ENCODE results near the gene MAN2B2. TPM values are rescaled to one million over a fixed set of nuclear protein-coding genes. Genes with fewer than 3 reads are reported as not detected.

The MAN2B2 gene
- total RNA-seq, 1 experiment from 2014 or later: 5.9 TPM

- Mint-ChIP-seq H3K9me3 (no peaks in the 10 kb centered on the region; a peak in 1 of 5 replicates), H3K36me3 (ENCODE audit: insufficient read depth in 1 of 3, low read depth in 3 of 3) (peaks cover 0 to 4% (median 0%) of the 10 kb centered on the region in 3 experiments; a peak in 2 of 7 replicates), H3K27me3 (ENCODE audit: low read depth) (0 out of 2 replicates have a peak, but pooled peaks cover 2% of the 10 kb centered on the region), H3K4me3 (no peak overlapping the region), H3K27ac (no peak overlapping the region), H3K4me1 (0 out of 4 replicates have a peak, but pooled peaks cover 0 to 8% of the 10 kb centered on the region in 2 experiments)
- TF ChIP-seq CTCF (conservative IDR thresholded peaks at IDR 0.05): peak; percentile 24; the same call in 1 of the 3 replicates
- DNase-seq: no peak
- Histone ChIP-seq H4K5ac (ENCODE audit: insufficient read length, low read depth, low read length) (no peak overlapping the region), H3K27me3 (ENCODE audit: insufficient read depth, low read length) (no peaks in the 10 kb centered on the region), H3K56ac (ENCODE audit: insufficient read length, low read depth, low read length) (no peak overlapping the region), H3K79me2 (ENCODE audit: insufficient read depth, low read length) (no peaks in the 10 kb centered on the region), H2BK5ac (ENCODE audit: insufficient read length, low read length) (no peak overlapping the region), H3K4me1 (ENCODE audit: insufficient read depth, low read length) (no peaks in the 10 kb centered on the region), H3K14ac (ENCODE audit: insufficient read depth, low read length) (no peak overlapping the region), H4K20me1 (ENCODE audit: control insufficient read depth, insufficient read depth, insufficient read length) (no peaks in the 10 kb centered on the region), H3K23me2 (ENCODE audit: insufficient read length, low read depth, low read length, poor library complexity, severe bottlenecking) (no peaks in the 10 kb centered on the region), H3K27ac (ENCODE audit: insufficient read length, low read depth, low read length) (no peak overlapping the region), H3K9ac (ENCODE audit: extremely low read depth, insufficient read length, low read length) (no peak overlapping the region), H2BK120ac (ENCODE audit: low read depth, low read length, poor library complexity, severe bottlenecking) (no peak overlapping the region), H3K4me2 (ENCODE audit: insufficient read depth, insufficient read length, low read length) (no peak overlapping the region), H3K79me1 (ENCODE audit: insufficient read depth, low read depth, low read length, poor library complexity, severe bottlenecking) (no peaks in the 10 kb centered on the region), H4K8ac (replicated peaks; ENCODE audit: insufficient read length, low read depth, low read length) (no peak overlapping the region), H3T11ph (ENCODE audit: low read length) (no peak overlapping the region), H2BK20ac (ENCODE audit: low read depth, low read length, poor library complexity, severe bottlenecking) (no peak overlapping the region), H2AK5ac (ENCODE audit: insufficient read length, low read length) (no peak overlapping the region), H3K23ac (ENCODE audit: insufficient read length, low read depth, low read length) (no peak overlapping the region), H2BK15ac (ENCODE audit: low read depth, low read length) (no peak overlapping the region), H3K18ac (ENCODE audit: insufficient read length, low read depth, low read length) (no peak overlapping the region), H2AFZ (ENCODE audit: low read length) (no peak overlapping the region), H4K91ac (ENCODE audit: insufficient read length, low read depth, low read length) (no peak overlapping the region), H3K9me3 (ENCODE audit: control insufficient read depth, low read depth, low read length) (no peaks in the 10 kb centered on the region), H3K4ac (ENCODE audit: low read depth, low read length) (no peak overlapping the region), H2BK12ac (ENCODE audit: insufficient read length, low read depth, low read length) (no peak overlapping the region)
- no CpG with 5 or more reads among the region's 9 CpGs for WGBS (ENCODE audit: extremely low coverage, insufficient read length, low lambda C conversion rate)
Measured at GRCh38 chr4:6591781-6592180, 16.8 kb downstream of the MAN2B2 start.

Data from H9 (cell line).